AG09309 (cell line): Measurements from ENCODE around the gene IDUA.

Experiments
- DNase-seq: peaks from one replicate; pipeline ENCODE4 v3.0.0-alpha.2; 2010; ENCODE audit warnings: low read depth
- H3K4me3 ChIP-seq: 2 replicates; pipeline ENCODE4 v1.5.1; 2011; ENCODE audit warnings: mild to moderate bottlenecking, low read depth, low read length, moderate library complexity; ENCODE audit not compliant: control insufficient read depth
- CTCF ChIP-seq: IDR thresholded peaks from 2 replicates; pipeline ENCODE4 v1.5.1; 2011; ENCODE audit warnings: mild to moderate bottlenecking, low read depth, low read length, inconsistent platforms; ENCODE audit not compliant: insufficient read depth, control insufficient read depth; ENCODE audit errors: missing control alignments

Gene IDUA

GRCh38 chr4:952881-953573, 33.8 kb upstream of the IDUA start:
- no peak overlapping the region for H3K4me3 ChIP-seq
- no peak for TF ChIP-seq CTCF
- no peak for DNase-seq

DNA sequence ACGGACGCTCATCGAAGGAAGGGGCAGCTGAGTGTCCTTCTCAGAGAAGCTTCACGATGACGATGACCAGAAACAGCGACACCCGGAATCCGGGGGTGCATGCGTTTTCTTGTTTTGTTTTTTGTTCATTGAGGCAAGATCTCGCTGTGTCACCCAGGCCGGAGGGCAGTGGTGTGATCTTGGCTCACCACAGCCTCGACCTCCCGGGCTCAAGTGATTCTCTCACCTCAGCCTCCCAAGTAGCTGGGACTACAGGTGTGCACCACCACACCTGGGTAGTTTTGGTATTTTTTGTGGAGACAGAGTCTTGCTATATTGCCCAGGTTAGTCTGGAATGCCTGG, 33.3 kb upstream of the IDUA start:
- DNase-seq = no peak
- TF ChIP-seq CTCF = no peak

GRCh38 chr4:954211-955020, 32.4 kb upstream of the IDUA start:
- TF ChIP-seq CTCF = no peak
- H3K4me3 ChIP-seq = no peak overlapping the region
- no peak for DNase-seq

More for the DNA sequence above, 33.3 kb upstream of the IDUA start:
- H3K4me3 ChIP-seq = no peak overlapping the region

- H3K4me3 ChIP-seq = no peak overlapping the region
- TF ChIP-seq CTCF = no peak
- no peak for DNase-seq
These were observed 31.5 kb upstream of the IDUA start for GRCh38 chr4:955161-955921.

DNA sequence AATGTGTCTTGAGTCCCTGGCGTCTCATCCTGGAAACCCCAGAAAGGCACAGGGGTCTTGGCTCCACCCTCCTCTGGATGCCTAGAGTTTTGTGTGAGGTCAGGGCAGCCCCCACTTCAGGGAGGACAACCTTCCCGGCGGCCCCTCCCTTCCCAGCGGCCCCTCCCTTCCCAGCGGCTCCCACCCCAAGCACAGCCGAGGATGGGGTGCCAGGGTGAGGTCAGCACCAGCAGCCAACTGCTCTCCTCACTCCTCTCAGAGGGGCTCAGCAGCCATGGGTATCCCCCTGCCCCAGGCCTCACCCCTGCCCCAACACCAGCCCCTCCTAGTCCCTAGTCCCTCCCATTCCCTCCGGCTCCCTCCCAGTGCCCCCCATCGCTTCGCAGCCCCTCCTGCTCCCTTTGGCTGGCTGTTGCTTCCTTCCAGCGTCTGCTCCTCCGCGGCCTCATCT, 30.9 kb upstream of the IDUA start:
- no peak overlapping the region for H3K4me3 ChIP-seq
- no peak for TF ChIP-seq CTCF
- no peak for DNase-seq

- H3K4me3 ChIP-seq = no peak overlapping the region
- no peak for DNase-seq
- TF ChIP-seq CTCF = no peak
These were observed 30.2 kb upstream of the IDUA start for GRCh38 chr4:956531-957230.
